Measurements from ENCODE around the gene CHTF18.

The CHTF18 gene

GRCh38 chr16:794853-795466, 6.5 kb downstream of the CHTF18 start:
- Histone ChIP-seq H3K9me2 (replicated peaks; ENCODE audit: insufficient read depth, low read length) (no peaks in the 10 kb centered on the region), H3F3A (ENCODE audit: insufficient read depth) (no peaks in the 10 kb centered on the region), H3K27ac (ENCODE audit: low read depth, low read length) (no peak overlapping the region), H3K79me2 (ENCODE audit: insufficient read depth, low read length) (peaks cover 2% of the 10 kb centered on the region; the same call in 1 of the 2 replicates), H3K4me3 (ENCODE audit: insufficient read depth, low read length, poor library complexity, severe bottlenecking) (no peak overlapping the region), H3K36me3 (ENCODE audit: low read length) (no peaks in the 10 kb centered on the region), H3K9ac (ENCODE audit: low read length) (no peak overlapping the region), H3K4me2 (ENCODE audit: low read depth, low read length, poor library complexity, severe bottlenecking) (no peak overlapping the region), H3K9me3 (ENCODE audit: insufficient read depth, low read length) (no peaks in the 10 kb centered on the region), H2AFZ (ENCODE audit: low read depth, low read length, severe bottlenecking) (no peak overlapping the region), H4K20me1 (ENCODE audit: low read depth, low read length) (no peaks in the 10 kb centered on the region), H3K27me3 (ENCODE audit: low read length) (no peaks in the 10 kb centered on the region)
- no peak for TF ChIP-seq EZH2phosphoT487 (conservative IDR thresholded peaks at IDR 0.05; ENCODE audit: low read length)
- TF ChIP-seq, protein P1, sequence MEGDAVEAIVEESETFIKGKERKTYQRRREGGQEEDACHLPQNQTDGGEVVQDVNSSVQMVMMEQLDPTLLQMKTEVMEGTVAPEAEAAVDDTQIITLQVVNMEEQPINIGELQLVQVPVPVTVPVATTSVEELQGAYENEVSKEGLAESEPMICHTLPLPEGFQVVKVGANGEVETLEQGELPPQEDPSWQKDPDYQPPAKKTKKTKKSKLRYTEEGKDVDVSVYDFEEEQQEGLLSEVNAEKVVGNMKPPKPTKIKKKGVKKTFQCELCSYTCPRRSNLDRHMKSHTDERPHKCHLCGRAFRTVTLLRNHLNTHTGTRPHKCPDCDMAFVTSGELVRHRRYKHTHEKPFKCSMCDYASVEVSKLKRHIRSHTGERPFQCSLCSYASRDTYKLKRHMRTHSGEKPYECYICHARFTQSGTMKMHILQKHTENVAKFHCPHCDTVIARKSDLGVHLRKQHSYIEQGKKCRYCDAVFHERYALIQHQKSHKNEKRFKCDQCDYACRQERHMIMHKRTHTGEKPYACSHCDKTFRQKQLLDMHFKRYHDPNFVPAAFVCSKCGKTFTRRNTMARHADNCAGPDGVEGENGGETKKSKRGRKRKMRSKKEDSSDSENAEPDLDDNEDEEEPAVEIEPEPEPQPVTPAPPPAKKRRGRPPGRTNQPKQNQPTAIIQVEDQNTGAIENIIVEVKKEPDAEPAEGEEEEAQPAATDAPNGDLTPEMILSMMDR (IDR thresholded peaks at IDR 0.05; ENCODE audit: insufficient read depth, low read length, poor library complexity, severe bottlenecking), result no peak

DNA sequence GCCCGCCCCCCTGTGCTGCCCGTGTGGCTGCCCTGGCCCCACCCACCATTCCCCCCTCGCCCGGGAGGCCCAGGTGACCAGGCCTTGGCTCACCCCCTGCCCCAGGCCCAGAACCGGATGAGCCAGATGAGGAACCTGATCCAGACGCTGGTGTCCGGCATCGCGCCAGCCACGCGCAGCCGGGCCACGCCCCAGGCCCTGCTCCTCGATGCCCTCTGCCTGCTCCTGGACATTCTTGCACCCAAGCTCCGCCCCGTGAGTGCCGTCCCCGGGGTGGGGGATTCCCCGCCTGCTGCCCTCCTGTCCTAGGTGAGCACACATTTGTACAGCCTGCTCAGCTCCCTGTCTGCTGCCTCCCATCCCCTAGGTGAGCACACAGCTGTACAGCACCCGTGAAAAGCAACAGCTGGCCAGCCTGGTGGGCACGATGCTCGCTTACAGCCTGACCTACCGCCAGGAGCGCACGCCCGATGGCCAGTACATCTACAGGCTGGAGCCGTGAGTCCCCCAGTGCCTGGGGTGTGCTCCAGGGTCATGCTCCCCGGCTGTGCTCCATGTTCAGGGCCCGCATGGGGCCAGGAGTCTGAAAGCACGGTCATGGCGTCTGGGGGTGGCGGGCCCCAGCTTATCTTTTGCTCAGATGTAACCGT, 7.3 kb downstream of the CHTF18 start:
- H3F3A ChIP-seq (ENCODE audit: insufficient read depth), result no peaks in the 10 kb centered on the region
- H3K27ac ChIP-seq (ENCODE audit: low read depth, low read length), result no peak overlapping the region
- H4K20me1 ChIP-seq (ENCODE audit: low read depth, low read length), result no peaks in the 10 kb centered on the region
- H3K36me3 ChIP-seq (ENCODE audit: low read length), result no peaks in the 10 kb centered on the region
- no peaks in the 10 kb centered on the region for H3K27me3 ChIP-seq (ENCODE audit: low read length)
- no peak overlapping the region for H3K4me3 ChIP-seq (ENCODE audit: insufficient read depth, low read length, poor library complexity, severe bottlenecking)
- H3K9me2 ChIP-seq (replicated peaks; ENCODE audit: insufficient read depth, low read length), result no peaks in the 10 kb centered on the region
- no peak overlapping the region for H2AFZ ChIP-seq (ENCODE audit: low read depth, low read length, severe bottlenecking)
- H3K9me3 ChIP-seq (ENCODE audit: insufficient read depth, low read length), result no peaks in the 10 kb centered on the region
- no peak overlapping the region for H3K9ac ChIP-seq (ENCODE audit: low read length)
- TF ChIP-seq, protein P1 (IDR thresholded peaks at IDR 0.05; ENCODE audit: insufficient read depth, low read length, poor library complexity, severe bottlenecking), result no peak
- TF ChIP-seq EZH2phosphoT487 (conservative IDR thresholded peaks at IDR 0.05; ENCODE audit: low read length), result no peak
- no peaks in the 10 kb centered on the region for H3K79me2 ChIP-seq (ENCODE audit: insufficient read depth, low read length)
- no peak overlapping the region for H3K4me2 ChIP-seq (ENCODE audit: low read depth, low read length, poor library complexity, severe bottlenecking)

GRCh38 chr16:796296-797119, 8.1 kb downstream of the CHTF18 start:
- H4K20me1 ChIP-seq (ENCODE audit: low read depth, low read length), result no peaks in the 10 kb centered on the region
- H3K79me2 ChIP-seq (ENCODE audit: insufficient read depth, low read length), result no peaks in the 10 kb centered on the region
- no peak overlapping the region for H3K9ac ChIP-seq (ENCODE audit: low read length)
- no peak overlapping the region for H3K4me2 ChIP-seq (ENCODE audit: low read depth, low read length, poor library complexity, severe bottlenecking)
- H3K9me2 ChIP-seq (replicated peaks; ENCODE audit: insufficient read depth, low read length), result no peaks in the 10 kb centered on the region
- no peak overlapping the region for H2AFZ ChIP-seq (ENCODE audit: low read depth, low read length, severe bottlenecking)
- TF ChIP-seq, protein P1 (IDR thresholded peaks at IDR 0.05; ENCODE audit: insufficient read depth, low read length, poor library complexity, severe bottlenecking), result no peak
- TF ChIP-seq EZH2phosphoT487 (conservative IDR thresholded peaks at IDR 0.05; ENCODE audit: low read length), result no peak
- H3K4me3 ChIP-seq (ENCODE audit: insufficient read depth, low read length, poor library complexity, severe bottlenecking), result no peak overlapping the region
- no peak overlapping the region for H3K27ac ChIP-seq (ENCODE audit: low read depth, low read length)
- no peaks in the 10 kb centered on the region for H3K9me3 ChIP-seq (ENCODE audit: insufficient read depth, low read length)
- H3K27me3 ChIP-seq (ENCODE audit: low read length), result no peaks in the 10 kb centered on the region
- no peaks in the 10 kb centered on the region for H3K36me3 ChIP-seq (ENCODE audit: low read length)
- H3F3A ChIP-seq (ENCODE audit: insufficient read depth), result no peaks in the 10 kb centered on the region
